Breast epithelium (tissue), 3 donors: Measurements from ENCODE around the gene GJA1.

Experiments used
- CTCF ChIP-seq, 3 donors: fragments of 450-650 bp; IDR thresholded peaks; one replicate each; pipeline ENCODE4 v1.5.1; 2016 to 2017; ENCODE audit warnings: antibody characterized with exemption in 3 of 3, mild to moderate bottlenecking in 3 of 3, moderate library complexity in 3 of 3
- POLR2A ChIP-seq: fragments of 450-650 bp; IDR thresholded peaks from one replicate; pipeline ENCODE4 v1.6.1; 2016; ENCODE audit warnings: antibody characterized with exemption, mild to moderate bottlenecking, moderate library complexity

GRCh38 chr6:121449331-121449730, 13.9 kb downstream of the GJA1 start:
- no peak for TF ChIP-seq CTCF (IDR thresholded peaks at IDR 0.05)
- TF ChIP-seq POLR2A, result no peak
